ENCODE measurements around the gene DSC3. TPM values are rescaled to one million over a fixed set of nuclear protein-coding genes. Genes with fewer than 3 reads are reported as not detected.

Gene DSC3
- total and polyA plus RNA-seq, 2 donors (not counting 3 experiments of a cell fraction or from before 2014, with no cell fraction given) = 0.04 to 0.18 TPM

DNA sequence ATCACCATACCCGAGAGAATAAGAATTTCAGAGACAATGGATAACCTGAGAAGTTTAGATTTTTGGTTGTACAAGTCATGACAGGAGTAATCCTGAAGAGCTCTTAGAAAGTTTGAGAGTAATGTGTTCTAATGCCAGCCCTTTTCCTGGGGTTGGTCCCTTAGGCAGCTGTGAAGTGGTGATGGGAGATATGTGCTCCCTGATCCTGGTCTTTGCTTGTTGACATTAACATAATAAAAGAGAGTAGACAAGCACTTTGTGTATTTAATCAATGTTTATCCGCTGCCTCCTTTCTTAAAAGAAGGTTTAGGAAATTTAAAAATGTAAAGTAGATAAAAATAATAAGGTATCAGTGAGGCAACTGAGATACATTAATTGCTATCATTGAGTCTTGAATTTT is 13.8 kb upstream of the DSC3 start:
- H3K4me2 ChIP-seq (ENCODE audit: insufficient read depth, low read length) = no peak overlapping the region
- H3K79me2 ChIP-seq (ENCODE audit: control insufficient read depth, insufficient read depth, low read length) = no peaks in the 10 kb centered on the region
- H3K4me3 ChIP-seq (replicated peaks in 1 of 3; ENCODE audit: insufficient read depth in 1 of 3, low read depth in 1 of 3, low read length in 3 of 3) = no peak overlapping the region
- no peak for FAIRE-seq
- no TSS peak for BruUV-seq (replicated peaks)
- no peak for DNase-seq (ENCODE audit: low read depth, low spot score)
- no peaks in the 10 kb centered on the region for H3K4me1 ChIP-seq (ENCODE audit: control insufficient read depth, extremely low read depth, insufficient read depth, low read length)
- no peak overlapping the region for H3K27ac ChIP-seq (ENCODE audit: insufficient read depth, low read depth, low read length)
- intact Hi-C loops (cut with micrococcal nuclease) = no loop called here
- dilution Hi-C loops (cut with MboI; ENCODE audit: extremely low pct_ligation_motif_present, low sequenced_read_pairs) = no loop called here
- ChIA-PET POLR2A (no interaction called here), CTCF (no interaction called here)
- TF ChIP-seq POLR2AphosphoS5 (IDR thresholded peaks at IDR 0.05; ENCODE audit: insufficient read depth, low read depth, low read length) (no peak), POLR2A (IDR thresholded peaks at IDR 0.05; ENCODE audit: low read depth, low read length) (no peak), FOS (IDR thresholded peaks at IDR 0.05; ENCODE audit: borderline replicate concordance, insufficient read depth, low read length) (no peak), MYC (IDR thresholded peaks at IDR 0.05; ENCODE audit: low read depth, low read length) (no peak), EZH2 (IDR thresholded peaks at IDR 0.05; ENCODE audit: borderline replicate concordance, low read depth, low read length, severe bottlenecking) (no peak), JUN (IDR thresholded peaks at IDR 0.05; ENCODE audit: borderline replicate concordance, insufficient read depth, insufficient read length, low read depth) (no peak), GATA2 (IDR thresholded peaks at IDR 0.05; ENCODE audit: insufficient read depth, insufficient read length, low read depth, low read length) (no peak)
- TF ChIP-seq, protein P1, sequence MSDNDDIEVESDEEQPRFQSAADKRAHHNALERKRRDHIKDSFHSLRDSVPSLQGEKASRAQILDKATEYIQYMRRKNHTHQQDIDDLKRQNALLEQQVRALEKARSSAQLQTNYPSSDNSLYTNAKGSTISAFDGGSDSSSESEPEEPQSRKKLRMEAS (IDR thresholded peaks at IDR 0.05; ENCODE audit: insufficient read depth, insufficient read length) = no peak
- TF ChIP-seq, protein P2, sequence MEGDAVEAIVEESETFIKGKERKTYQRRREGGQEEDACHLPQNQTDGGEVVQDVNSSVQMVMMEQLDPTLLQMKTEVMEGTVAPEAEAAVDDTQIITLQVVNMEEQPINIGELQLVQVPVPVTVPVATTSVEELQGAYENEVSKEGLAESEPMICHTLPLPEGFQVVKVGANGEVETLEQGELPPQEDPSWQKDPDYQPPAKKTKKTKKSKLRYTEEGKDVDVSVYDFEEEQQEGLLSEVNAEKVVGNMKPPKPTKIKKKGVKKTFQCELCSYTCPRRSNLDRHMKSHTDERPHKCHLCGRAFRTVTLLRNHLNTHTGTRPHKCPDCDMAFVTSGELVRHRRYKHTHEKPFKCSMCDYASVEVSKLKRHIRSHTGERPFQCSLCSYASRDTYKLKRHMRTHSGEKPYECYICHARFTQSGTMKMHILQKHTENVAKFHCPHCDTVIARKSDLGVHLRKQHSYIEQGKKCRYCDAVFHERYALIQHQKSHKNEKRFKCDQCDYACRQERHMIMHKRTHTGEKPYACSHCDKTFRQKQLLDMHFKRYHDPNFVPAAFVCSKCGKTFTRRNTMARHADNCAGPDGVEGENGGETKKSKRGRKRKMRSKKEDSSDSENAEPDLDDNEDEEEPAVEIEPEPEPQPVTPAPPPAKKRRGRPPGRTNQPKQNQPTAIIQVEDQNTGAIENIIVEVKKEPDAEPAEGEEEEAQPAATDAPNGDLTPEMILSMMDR (IDR thresholded peaks at IDR 0.05; ENCODE audit: extremely low read depth in 1 of 2, insufficient read depth in 1 of 2, low read depth in 1 of 2, low read length in 2 of 2) = no peak
- no peaks in the 10 kb centered on the region for H3K27me3 ChIP-seq (ENCODE audit: control insufficient read depth in 2 of 2, insufficient read depth in 2 of 2, low read length in 2 of 2)
- H2AFZ ChIP-seq (ENCODE audit: low read depth, low read length) = no peak overlapping the region
- H3K36me3 ChIP-seq (ENCODE audit: control insufficient read depth in 2 of 2, extremely low read depth in 1 of 2, insufficient read depth in 2 of 2, low read length in 2 of 2) = no peaks in the 10 kb centered on the region
- no peaks in the 10 kb centered on the region for H3K9me1 ChIP-seq (replicated peaks; ENCODE audit: control insufficient read depth, extremely low read depth, insufficient read depth, low read length)
- H3K9ac ChIP-seq (replicated peaks; ENCODE audit: extremely low read depth, insufficient read depth, low read length) = no peak overlapping the region
- H3K9me3 ChIP-seq (replicated peaks; ENCODE audit: control insufficient read depth, insufficient read depth, low read length) = no peaks in the 10 kb centered on the region
- no peaks in the 10 kb centered on the region for H4K20me1 ChIP-seq (replicated peaks; ENCODE audit: control insufficient read depth, extremely low read depth, insufficient read depth, low read length)
